Measurements from ENCODE around the gene GAPT.

GAPT gene

GRCh38 chr5:58545912-58546311 lies 54.7 kb downstream of the GAPT start:
- no peak for ATAC-seq

More at GRCh38 chr5:58545912-58546311, 54.7 kb downstream of the GAPT start:
- TF ChIP-seq PPARA (CRISPR knock-in tag; IDR thresholded peaks at IDR 0.05; ENCODE audit: borderline replicate concordance): no peak
